K562 treated with DMSO at 1 percent for 12 hours (cell line): ENCODE measurements around the gene CYSLTR2. TPM values are rescaled to one million over a fixed set of nuclear protein-coding genes. Genes with fewer than 3 reads are reported as not detected.

ENCODE experiments used
- total RNA-seq: library from RNA; unstranded; fragments of 300-600 nt; gene quantifications from 2 replicates; pipeline ENCODE4 v1.2.3, GENCODE V29; 2022; ENCODE audit not compliant: insufficient read depth

CYSLTR2 gene, protein sequence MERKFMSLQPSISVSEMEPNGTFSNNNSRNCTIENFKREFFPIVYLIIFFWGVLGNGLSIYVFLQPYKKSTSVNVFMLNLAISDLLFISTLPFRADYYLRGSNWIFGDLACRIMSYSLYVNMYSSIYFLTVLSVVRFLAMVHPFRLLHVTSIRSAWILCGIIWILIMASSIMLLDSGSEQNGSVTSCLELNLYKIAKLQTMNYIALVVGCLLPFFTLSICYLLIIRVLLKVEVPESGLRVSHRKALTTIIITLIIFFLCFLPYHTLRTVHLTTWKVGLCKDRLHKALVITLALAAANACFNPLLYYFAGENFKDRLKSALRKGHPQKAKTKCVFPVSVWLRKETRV
- not detected in 2 replicates for total RNA-seq

DNA sequence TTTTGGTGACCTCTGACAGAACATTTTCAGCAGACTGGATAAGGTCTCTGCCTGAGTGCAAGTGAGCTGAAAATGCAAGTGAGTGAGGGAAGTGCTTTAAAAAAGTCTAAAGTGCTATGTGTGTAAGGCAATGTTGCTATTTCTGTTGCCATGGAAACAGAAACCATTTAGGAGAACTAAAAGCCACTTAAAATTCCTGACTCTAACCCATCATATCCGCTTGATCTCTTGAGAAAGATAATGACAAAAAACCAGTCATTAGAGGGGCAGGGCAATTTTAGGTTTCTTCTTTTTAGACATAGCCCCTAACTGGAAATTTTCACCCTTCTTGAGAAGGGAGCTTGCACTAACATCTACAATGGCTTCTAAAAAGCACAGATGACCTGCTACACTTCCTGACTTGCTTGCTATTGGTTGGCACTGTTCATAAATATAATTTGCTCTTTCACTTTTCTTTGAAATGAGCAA lies at the start of gene CYSLTR2:
CYSLTR2 (plus strand) TSS at position 458 of the 468 bp plus-strand sequence. CDS start 52,889 bp downstream, outside the sequence.

Other genes with a start within 250 kb of the CYSLTR2 start
- not detected in 2 replicates for gene LPAR6, start 240.8 kb upstream of the CYSLTR2 start, total RNA-seq
- 1.5 and 3.6 TPM in 2 replicates for gene RCBTB2, start 120.8 kb upstream of the CYSLTR2 start, total RNA-seq